HG02571 (cell line): ENCODE data around the gene DRAM2.
"Not testable (repeated sequence)": the region's sequence is repeated elsewhere in the genome, so short reads cannot be mapped to it uniquely, and the experiment has no call there.

Experiments
- ATAC-seq: cut with Tn5 transposase; IDR thresholded peaks from one replicate; pipeline ENCODE4 v1.9.1; 2021; ENCODE audit warnings: mild to moderate bottlenecking, moderate library complexity; ENCODE audit not compliant: unreplicated experiment

Gene DRAM2

GRCh38 chr1:111145542-111145941 is 5.6 kb upstream of the DRAM2 start:
- no peak for ATAC-seq

- ATAC-seq = no peak
Measured at GRCh38 chr1:111142356-111142975, 2.6 kb upstream of the DRAM2 start.

GRCh38 chr1:111141245-111142220 is 1.6 kb upstream of the DRAM2 start:
- ATAC-seq = no peak

- ATAC-seq = no peak
Measured at GRCh38 chr1:111140680-111140967, 731 bp upstream of the DRAM2 start.

GRCh38 chr1:111139324-111139955 is 453 bp downstream of the DRAM2 start:
- ATAC-seq = peak; percentile 39

- no peak for ATAC-seq
Measured at GRCh38 chr1:111133866-111134265, 6.0 kb downstream of the DRAM2 start.

- ATAC-seq = no peak
Measured at GRCh38 chr1:111131693-111132092, 8.2 kb downstream of the DRAM2 start.

GRCh38 chr1:111129376-111129775 is 10.5 kb downstream of the DRAM2 start:
- no peak for ATAC-seq

- ATAC-seq = peak; percentile 77
Measured at GRCh38 chr1:111127923-111128643, 11.8 kb downstream of the DRAM2 start.

GRCh38 chr1:111126354-111126753 is 13.5 kb downstream of the DRAM2 start:
- no peak for ATAC-seq

GRCh38 chr1:111116496-111116895 is 23.4 kb downstream of the DRAM2 start:
- ATAC-seq = no peak

- no peak for ATAC-seq
Measured at GRCh38 chr1:111110197-111110899, 29.5 kb downstream of the DRAM2 start.

- ATAC-seq = no peak
Measured at GRCh38 chr1:111104981-111105380, 34.9 kb downstream of the DRAM2 start.

GRCh38 chr1:111101854-111102642 is 37.8 kb downstream of the DRAM2 start:
- no peak for ATAC-seq

GRCh38 chr1:111099289-111099688 is 40.6 kb downstream of the DRAM2 start:
- ATAC-seq = no peak

GRCh38 chr1:111097356-111098099 is 42.4 kb downstream of the DRAM2 start:
- no peak for ATAC-seq

- not testable (repeated sequence) for ATAC-seq
Measured at GRCh38 chr1:111095421-111095820, 44.5 kb downstream of the DRAM2 start.

- no peak for ATAC-seq
Measured at GRCh38 chr1:111089638-111090037, 50.3 kb downstream of the DRAM2 start.

- ATAC-seq = no peak
Measured at GRCh38 chr1:111085676-111086075, 54.2 kb downstream of the DRAM2 start.
